Bronchial epithelial cell (primary cell): ENCODE measurements around the gene ADAMTS17. TPM values are rescaled to one million over a fixed set of nuclear protein-coding genes. Genes with fewer than 3 reads are reported as not detected.
A peak's percentile ranks its signal among the peaks of the same experiment; 100 is the strongest.

Experiments used
- DNase-seq: peaks from one replicate; pipeline ENCODE4 v3.0.0-alpha.2; 2010; ENCODE audit warnings: low read depth
- FAIRE-seq: peaks from 2 replicates; lab custom pipeline; 2011; peaks lifted over from hg19 to GRCh38; lab: Jason Lieb, UNC
- H3K27me3 ChIP-seq: 2 replicates; pipeline ENCODE4 v1.5.1; 2011; ENCODE audit warnings: low read length; ENCODE audit not compliant: control insufficient read depth, insufficient read depth
- H3K36me3 ChIP-seq: 2 replicates; pipeline ENCODE4 v1.5.1; 2011; ENCODE audit warnings: low read length; ENCODE audit not compliant: control insufficient read depth, insufficient read depth
- H3K4me3 ChIP-seq: 2 replicates; pipeline ENCODE4 v1.5.1; 2011; ENCODE audit warnings: mild to moderate bottlenecking, low read depth, low read length, control low read depth
- total RNA-seq: library from RNA; depleted of rRNA; stranded (reverse); fragments of >200 nt; gene quantifications from 2 replicates; pipeline ENCODE4 v1.2.1, GENCODE V29; 2014
- TF ChIP-seq, protein P1 (sequence below): IDR thresholded peaks from 2 replicates; pipeline ENCODE4 v1.5.1; 2011; ENCODE audit warnings: mild to moderate bottlenecking, moderate library complexity, low read length, control low read depth, inconsistent platforms; ENCODE audit not compliant: insufficient read depth, severe bottlenecking

ADAMTS17 gene
- total RNA-seq, 1 donor from 2014 or later = 1.1 TPM

DNA sequence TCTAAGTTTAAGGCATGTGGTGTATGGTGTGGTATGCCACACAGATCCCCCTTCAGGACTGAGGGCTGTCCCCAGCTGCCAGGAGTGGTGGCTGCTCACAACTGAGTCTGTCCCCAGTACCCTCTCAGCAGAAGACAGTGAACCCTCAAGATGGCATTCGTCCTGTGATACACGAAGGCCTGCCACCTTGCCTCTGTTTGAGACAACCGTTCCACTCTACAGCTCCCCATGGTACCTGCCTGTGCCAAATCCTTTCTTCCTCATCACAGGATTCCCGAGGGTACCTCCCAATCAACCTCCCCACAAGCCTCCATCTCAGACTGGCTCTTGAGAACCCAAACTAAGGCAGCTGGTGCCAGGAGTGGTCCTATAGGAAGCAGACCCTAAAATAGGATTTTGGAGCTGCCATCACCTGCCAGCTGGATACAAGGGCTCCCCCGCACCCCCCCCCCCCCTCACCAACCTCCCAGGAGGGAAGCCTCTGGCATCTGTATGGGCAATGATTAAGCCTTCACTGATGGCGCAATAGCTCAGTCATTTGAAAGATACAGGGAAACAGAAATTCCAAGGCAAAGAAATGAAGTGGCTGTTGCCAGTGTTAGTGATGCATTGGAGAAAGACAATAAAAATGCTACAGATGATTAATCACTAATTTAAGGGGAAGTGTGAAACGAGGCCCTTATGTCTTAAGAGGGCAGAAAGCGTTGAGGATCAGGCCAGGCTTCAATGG lies 378.5 kb downstream of the ADAMTS17 start:
- Histone ChIP-seq H3K27me3 (no peaks in the 10 kb centered on the region), H3K4me3 (no peak overlapping the region), H3K36me3 (no peaks in the 10 kb centered on the region)
- peak; percentile 96 for DNase-seq
- FAIRE-seq = peak; percentile 58
- TF ChIP-seq, protein P1, sequence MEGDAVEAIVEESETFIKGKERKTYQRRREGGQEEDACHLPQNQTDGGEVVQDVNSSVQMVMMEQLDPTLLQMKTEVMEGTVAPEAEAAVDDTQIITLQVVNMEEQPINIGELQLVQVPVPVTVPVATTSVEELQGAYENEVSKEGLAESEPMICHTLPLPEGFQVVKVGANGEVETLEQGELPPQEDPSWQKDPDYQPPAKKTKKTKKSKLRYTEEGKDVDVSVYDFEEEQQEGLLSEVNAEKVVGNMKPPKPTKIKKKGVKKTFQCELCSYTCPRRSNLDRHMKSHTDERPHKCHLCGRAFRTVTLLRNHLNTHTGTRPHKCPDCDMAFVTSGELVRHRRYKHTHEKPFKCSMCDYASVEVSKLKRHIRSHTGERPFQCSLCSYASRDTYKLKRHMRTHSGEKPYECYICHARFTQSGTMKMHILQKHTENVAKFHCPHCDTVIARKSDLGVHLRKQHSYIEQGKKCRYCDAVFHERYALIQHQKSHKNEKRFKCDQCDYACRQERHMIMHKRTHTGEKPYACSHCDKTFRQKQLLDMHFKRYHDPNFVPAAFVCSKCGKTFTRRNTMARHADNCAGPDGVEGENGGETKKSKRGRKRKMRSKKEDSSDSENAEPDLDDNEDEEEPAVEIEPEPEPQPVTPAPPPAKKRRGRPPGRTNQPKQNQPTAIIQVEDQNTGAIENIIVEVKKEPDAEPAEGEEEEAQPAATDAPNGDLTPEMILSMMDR = no peak

DNA sequence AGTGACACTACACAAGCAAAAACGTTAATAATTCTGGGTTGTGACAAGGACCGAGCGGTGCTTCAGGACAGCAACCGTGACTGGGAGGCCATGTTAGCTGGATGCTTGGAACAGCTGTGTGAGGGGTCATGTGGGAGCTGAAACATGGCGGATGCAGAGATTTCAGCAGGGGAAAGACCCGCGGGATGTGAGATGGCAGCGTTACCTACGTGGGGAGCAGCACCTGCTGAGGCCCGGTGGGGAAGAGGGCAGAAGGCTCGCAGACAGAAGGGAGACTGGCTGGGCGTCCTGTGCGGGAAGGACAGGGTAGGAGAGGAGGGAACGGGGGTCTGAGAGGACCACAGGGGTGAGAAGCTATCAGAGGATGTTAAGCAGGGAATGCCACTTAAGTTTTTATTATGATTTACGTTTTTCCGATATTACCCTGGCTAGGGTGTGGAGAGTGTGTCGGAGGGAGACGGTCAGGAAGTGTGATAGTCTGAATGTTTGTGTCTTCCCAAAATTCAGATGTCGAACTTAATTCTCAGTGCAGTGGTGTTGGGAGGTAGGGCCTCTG lies 379.7 kb downstream of the ADAMTS17 start:
- TF ChIP-seq, protein P1 = no peak
- no peak overlapping the region for H3K4me3 ChIP-seq
- FAIRE-seq (peak; percentile 36), DNase-seq (no peak)
- H3K36me3 ChIP-seq = no peaks in the 10 kb centered on the region
- H3K27me3 ChIP-seq = no peaks in the 10 kb centered on the region

DNA sequence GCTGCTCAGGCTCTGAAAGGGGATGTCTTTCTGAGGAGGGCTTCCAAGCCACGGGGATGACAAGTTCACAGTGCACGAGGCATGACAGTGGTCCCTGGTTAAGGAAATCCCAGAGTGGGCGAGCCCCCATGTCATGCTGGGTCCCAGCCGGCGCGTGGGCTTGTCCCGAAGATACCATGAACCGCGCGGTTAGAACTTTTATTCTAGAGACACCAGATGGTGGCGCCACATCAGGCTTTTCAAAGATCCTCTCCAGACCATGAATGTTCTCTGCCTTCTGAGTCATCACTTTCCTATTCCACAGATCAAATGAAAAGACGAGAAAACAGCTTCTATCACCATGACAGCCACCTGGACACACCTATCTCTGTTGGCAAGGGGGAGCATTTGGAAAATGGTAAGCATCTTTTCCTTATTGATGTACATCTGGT lies 380.7 kb downstream of the ADAMTS17 start:
- H3K4me3 ChIP-seq = no peak overlapping the region
- TF ChIP-seq, protein P1 = peak; percentile 55
- DNase-seq (peak; percentile 59), FAIRE-seq (no peak)
- no peaks in the 10 kb centered on the region for H3K27me3 ChIP-seq
- no peaks in the 10 kb centered on the region for H3K36me3 ChIP-seq

DNA sequence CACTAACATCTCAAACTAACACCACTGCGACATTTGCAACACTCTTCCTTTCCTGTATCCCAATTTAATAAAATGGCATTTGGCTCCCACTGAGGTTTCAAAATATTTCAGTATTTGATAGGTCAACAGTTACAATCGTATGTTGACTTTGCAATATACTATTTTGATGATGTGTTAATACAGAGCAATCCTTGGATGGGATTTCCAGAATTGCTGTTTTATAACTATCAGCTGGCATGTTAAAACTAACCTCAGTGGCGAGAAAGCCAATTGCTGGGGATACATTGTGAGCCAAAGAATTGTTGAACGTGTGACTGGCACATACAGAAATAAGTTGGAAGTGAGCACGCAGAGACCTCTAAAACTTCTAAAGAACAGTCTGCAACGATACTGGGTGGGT lies 382.4 kb downstream of the ADAMTS17 start:
- Histone ChIP-seq H3K4me3 (no peak overlapping the region), H3K27me3 (no peaks in the 10 kb centered on the region), H3K36me3 (no peaks in the 10 kb centered on the region)
- FAIRE-seq (no peak), DNase-seq (no peak)
- TF ChIP-seq, protein P1 = no peak

DNA sequence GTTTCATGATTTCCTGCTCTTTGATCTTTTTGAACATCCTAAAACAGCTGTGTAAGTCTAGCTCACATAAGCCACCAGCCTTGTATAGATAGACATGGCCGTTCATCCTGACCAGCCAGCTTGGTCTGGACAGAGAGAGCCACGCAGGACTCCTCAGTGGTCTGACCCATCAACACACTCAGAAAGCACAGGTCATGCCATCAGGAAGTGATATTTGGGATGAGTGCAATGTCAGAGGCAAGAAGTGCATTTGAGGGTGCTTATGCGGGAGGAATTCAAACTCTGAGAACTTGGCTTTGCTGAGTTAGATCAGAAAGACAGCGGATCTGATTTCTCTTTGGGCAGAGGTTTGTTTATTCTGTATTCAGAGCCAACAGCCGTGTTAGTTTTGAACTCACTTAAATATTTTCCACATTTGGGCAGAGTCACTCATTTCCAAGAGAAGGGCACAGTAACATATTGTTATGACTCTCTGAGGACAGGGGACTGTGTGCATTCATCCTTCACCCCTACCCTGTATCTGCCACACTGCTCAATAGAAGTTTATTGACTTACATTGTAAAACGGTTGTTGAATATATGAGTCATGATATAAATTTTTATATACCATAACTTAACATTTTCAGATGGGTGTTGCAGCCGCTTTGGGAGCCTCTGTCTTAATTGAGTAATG lies 383.2 kb downstream of the ADAMTS17 start:
- TF ChIP-seq, protein P1 = no peak
- FAIRE-seq (no peak), DNase-seq (no peak)
- no peak overlapping the region for H3K4me3 ChIP-seq
- no peaks in the 10 kb centered on the region for H3K36me3 ChIP-seq
- no peaks in the 10 kb centered on the region for H3K27me3 ChIP-seq
